Pancreas (tissue), 10 donors: Measurements from ENCODE around the gene FOXC1. TPM values are rescaled to one million over a fixed set of nuclear protein-coding genes. Genes with fewer than 3 reads are reported as not detected.

ENCODE experiments used
- ATAC-seq, 4 donors: fragments of 200-7000 bp; cut with Tn5 transposase; one replicate each; pipeline versions ENCODE4 v1.8.0 to v1.9.1; 2020; ENCODE audit warnings: mild to moderate bottlenecking in 4 of 4, moderate library complexity in 4 of 4
- DNase-seq, 6 donors: peaks; one replicate each; pipeline ENCODE4 v3.0.0-alpha.2; 2020
- FAIRE-seq: peaks from 2 replicates; lab custom pipeline; 2012; peaks lifted over from hg19 to GRCh38; lab: Jason Lieb, UNC
- H3K27ac ChIP-seq, 4 donors: fragments of 200-600 bp; sonication (generic); 1 replicate in 3 of 4; 2 replicates in 1 of 4; pipeline versions ENCODE4 v1.5.0 to v1.8.0; 2020
- H3K27me3 ChIP-seq, 4 donors: fragments of 200-600 bp; one replicate each; pipeline ENCODE4 v1.8.0; 2021
- H3K36me3 ChIP-seq, 3 donors: fragments of 200-600 bp; sonication (generic) in 1 of 3; one replicate each; pipeline versions ENCODE4 v1.5.0 to v1.8.0; 2020 to 2021
- H3K4me1 ChIP-seq, 3 donors: fragments of 200-600 bp; one replicate each; pipeline ENCODE4 v1.8.0; 2021
- H3K4me3 ChIP-seq, 4 donors: fragments of 200-600 bp; sonication (generic) in 2 of 4; one replicate each; pipeline versions ENCODE4 v1.5.0 to v1.8.0; 2020 to 2021
- H3K9me3 ChIP-seq, 4 donors: fragments of 200-600 bp; one replicate each; pipeline ENCODE4 v1.8.0; 2021
- CTCF ChIP-seq, 4 donors: fragments of 200-600 bp; sonication (generic) in 3 of 4; IDR thresholded peaks; one replicate each; pipeline versions ENCODE4 v1.5.0 to v1.8.0; 2021; ENCODE audit warnings: antibody characterized with exemption in 4 of 4
- WGBS, 2 donors: extraction: QIAGEN DNeasy Blood & Tissue Kit; methylation state at CpG; one replicate each; pipeline ENCODE4 v1.1.7; 2013; 5-methylcytosine and 5-hydroxymethylcytosine counted together
- intact Hi-C, 3 donors: fragments of 100-400 bp; cut with DNase I; formaldehyde crosslinking; loops; one replicate each; pipeline versions ENCODE4 v1.11.1 to v1.14.2; 2022
- polyA plus RNA-seq, 2 donors: library from polyadenylated mRNA; stranded (reverse); fragments of 200-250 nt; gene quantifications; one replicate each; pipeline ENCODE4 v1.2.3, GENCODE V29; 2013
- total RNA-seq, 6 donors: library from RNA; stranded (reverse); fragmentation: NEBNext Ultra II Directional in 4 of 6; extraction: Animal tissue kit (Norgen Biotek cat#: 25700) in 4 of 6; gene quantifications; one replicate each; pipeline versions ENCODE4 v1.2.1 to v1.2.4, GENCODE V29; 2021 to 2023
- donor health status: healthy with polysubstance abuse.
- donor health status: DM: no; HTN: no; CAD: no; lungs with moderate emphysema.
- donor health status: DM: no; HTN: no; CAD: no.
- donor health status: control.
- donor health status: control.
- donor health status: Bipolar disorder and iron deficiency.
- donor health status: DM: yes; HTN: yes; CAD: no.
- donor health status: DM: no; HTN: no; CAD: no.
- donor health status: DM: no; HTN: no; CAD: no.
- donor health status: DM: yes; HTN: yes; CAD: no.

Gene FOXC1
- total and polyA plus RNA-seq, 8 donors = 0.99 to 4.0 (median 2.5) TPM

- TF ChIP-seq CTCF (IDR thresholded peaks at IDR 0.05) = no peak
- WGBS, 2 donors = 57 to 60% methylated on average over 33 of the region's 33 CpGs
- intact Hi-C loops = loop anchor here (5.0 to 10.0 kb wide), 5 partner anchors 760 to 1043 kb away; no protein-coding TSS in a partner anchor
- FAIRE-seq (no peak), ATAC-seq (no peak), DNase-seq (no peak)
- peaks cover 0 to 15% (median 1%) of the 10 kb centered on the region in 4 donors for H3K27me3 ChIP-seq
- H3K36me3 ChIP-seq = no peaks in the 10 kb centered on the region
- H3K27ac ChIP-seq = no peak overlapping the region
- H3K9me3 ChIP-seq = no peaks in the 10 kb centered on the region
- no peaks in the 10 kb centered on the region for H3K4me1 ChIP-seq
- no peak overlapping the region for H3K4me3 ChIP-seq
Observed at GRCh38 chr6:1594445-1595200, 15.1 kb upstream of the FOXC1 start.

GRCh38 chr6:1595271-1596087 is 14.2 kb upstream of the FOXC1 start:
- no peaks in the 10 kb centered on the region for H3K4me1 ChIP-seq
- H3K4me3 ChIP-seq = no peak overlapping the region
- H3K9me3 ChIP-seq = no peaks in the 10 kb centered on the region
- peak in 1 of 4 donors; percentile 4 for ATAC-seq
- H3K27ac ChIP-seq = no peak overlapping the region
- no peak for DNase-seq
- no peaks in the 10 kb centered on the region for H3K36me3 ChIP-seq
- TF ChIP-seq CTCF (IDR thresholded peaks at IDR 0.05) = no peak
- intact Hi-C loops = loop anchor here (5.0 to 10.0 kb wide), 5 partner anchors 759 to 1042 kb away; no protein-coding TSS in a partner anchor
- no peak for FAIRE-seq
- 64 to 66% methylated on average over 28 of the region's 28 CpGs for WGBS, 2 donors
- H3K27me3 ChIP-seq = peaks cover 0 to 15% (median 1%) of the 10 kb centered on the region in 4 donors

GRCh38 chr6:1596088-1596852 is 13.4 kb upstream of the FOXC1 start:
- Histone ChIP-seq H3K27me3 (peaks cover 0 to 15% (median 1%) of the 10 kb centered on the region in 4 donors), H3K9me3 (no peaks in the 10 kb centered on the region), H3K36me3 (no peaks in the 10 kb centered on the region), H3K4me3 (no peak overlapping the region), H3K27ac (no peak overlapping the region), H3K4me1 (no peaks in the 10 kb centered on the region)
- peak; percentile 84 to 94 (median 92) for TF ChIP-seq CTCF (IDR thresholded peaks at IDR 0.05)
- intact Hi-C loops = loop anchor here (5.0 to 10.0 kb wide), 5 partner anchors 759 to 1041 kb away; no protein-coding TSS in a partner anchor
- no peak for FAIRE-seq
- peak; percentile 86 to 99 (median 96) for ATAC-seq
- peak; percentile 47 to 87 (median 76) for DNase-seq
- WGBS, 2 donors = 13 to 19% methylated on average over 25 of the region's 25 CpGs

GRCh38 chr6:1597121-1597744 is 12.5 kb upstream of the FOXC1 start:
- H3K4me1 ChIP-seq = no peaks in the 10 kb centered on the region
- 47 to 57% methylated on average over 8 of the region's 8 CpGs for WGBS, 2 donors
- FAIRE-seq = no peak
- no peak for ATAC-seq
- H3K4me3 ChIP-seq = no peak overlapping the region
- H3K36me3 ChIP-seq = no peaks in the 10 kb centered on the region
- no peaks in the 10 kb centered on the region for H3K9me3 ChIP-seq
- H3K27me3 ChIP-seq = peaks cover 0 to 15% (median 3%) of the 10 kb centered on the region in 4 donors
- no peak for TF ChIP-seq CTCF (IDR thresholded peaks at IDR 0.05)
- intact Hi-C loops = loop anchor here (5.0 to 10.0 kb wide), 5 partner anchors 758 to 1040 kb away; no protein-coding TSS in a partner anchor
- H3K27ac ChIP-seq = no peak overlapping the region
- peak in 1 of 6 donors; percentile 5 for DNase-seq
